Activated CD4-positive, CD25-positive, alpha-beta regulatory T cell (primary cell): Measurements from ENCODE around the gene CHEK1.
A peak's percentile ranks its signal among the peaks of the same experiment; 100 is the strongest.
"Not testable (repeated sequence)": the region's sequence is repeated elsewhere in the genome, so short reads cannot be mapped to it uniquely, and the experiment has no call there.

Source experiments
- DNase-seq, 4 experiments: peaks; one replicate each; lab custom pipeline; 2025; lab: John Stamatoyannopoulos, UW

The CHEK1 gene

DNA sequence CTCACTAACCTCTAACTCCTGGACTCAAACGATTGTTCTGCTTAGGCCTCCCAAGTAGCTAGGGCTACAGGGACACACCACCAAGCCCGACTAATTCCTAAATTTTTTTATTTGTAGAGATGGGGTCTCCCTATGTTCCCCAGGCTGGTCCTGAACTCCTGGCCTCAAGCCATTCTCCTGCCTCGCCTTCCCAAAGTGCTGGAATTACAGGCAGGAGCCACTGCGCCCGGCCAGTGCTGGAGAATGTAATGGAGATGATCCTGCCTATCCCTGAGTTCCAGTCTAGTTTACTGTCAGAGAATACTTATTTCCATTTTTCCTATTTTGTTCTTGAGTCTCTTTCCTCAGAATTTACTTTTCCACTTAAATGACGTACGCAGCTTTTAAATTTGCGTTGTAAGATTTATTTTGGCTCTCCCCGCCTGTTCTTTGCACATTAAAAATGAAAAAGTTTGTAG, at the start of gene CHEK1:
CHEK1 (plus strand) TSS at position 408 of the 458 bp plus-strand sequence. CDS start 1,606 bp downstream, outside the sequence.
- no peak for DNase-seq

DNA sequence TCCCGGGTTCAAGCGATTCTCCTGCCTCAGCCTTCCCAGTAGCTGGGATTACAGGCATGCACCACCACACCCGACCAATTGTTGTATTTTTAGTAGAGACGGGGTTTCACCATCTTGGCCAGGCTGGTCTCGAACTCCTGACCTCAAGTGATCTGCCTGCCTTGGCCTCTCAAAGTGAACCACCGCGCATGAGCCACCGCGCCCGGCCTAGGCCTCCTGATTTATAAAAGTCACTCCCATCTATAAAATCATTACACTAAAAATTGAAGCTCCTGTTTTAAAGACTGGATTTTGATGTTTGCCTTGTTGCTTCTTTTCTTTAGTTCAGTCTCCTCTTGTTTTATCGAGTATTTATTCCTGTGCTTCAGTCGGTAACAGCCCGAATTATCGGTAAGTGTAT, 47.8 kb upstream of the CHEK1 start:
- not testable (repeated sequence) for DNase-seq

DNA sequence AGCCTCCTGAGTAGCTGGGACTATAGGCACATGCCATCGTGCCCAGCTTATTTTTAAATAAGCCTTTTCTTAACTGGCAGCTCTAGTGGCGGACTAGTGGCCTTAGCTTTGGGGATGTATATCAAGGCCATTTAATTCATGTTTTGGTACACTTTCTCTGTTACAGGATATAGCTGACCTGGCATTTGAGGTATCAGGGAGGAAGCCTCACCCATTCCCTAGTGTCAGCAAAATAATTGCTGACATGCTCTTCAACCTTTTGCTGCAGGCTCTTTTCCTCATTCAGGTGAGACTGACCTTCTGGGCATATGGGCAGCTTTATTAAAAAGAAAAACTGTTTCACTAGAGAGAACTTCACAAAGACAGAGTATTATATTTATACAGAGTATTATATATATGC, 46.2 kb upstream of the CHEK1 start:
- DNase-seq, result no peak

DNA sequence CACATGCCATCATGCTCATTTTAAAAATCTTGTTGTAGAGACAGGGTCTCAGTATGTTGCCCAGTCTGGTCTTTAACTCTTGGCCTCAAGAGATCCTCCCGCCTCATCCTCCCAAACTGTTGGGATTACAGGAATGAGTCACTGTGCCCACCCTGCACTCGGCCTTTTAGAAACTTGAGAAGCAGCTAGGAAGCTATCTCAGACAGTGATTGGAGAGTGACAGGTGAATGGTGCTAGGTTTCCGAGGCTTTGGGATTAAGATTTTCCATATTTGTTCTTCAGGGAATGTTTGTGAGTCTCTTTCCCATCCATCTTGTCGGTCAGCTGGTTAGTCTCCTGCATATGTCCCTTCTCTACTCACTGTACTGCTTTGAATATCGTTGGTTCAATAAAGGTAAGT, 45.2 kb upstream of the CHEK1 start:
- no peak for DNase-seq

DNA sequence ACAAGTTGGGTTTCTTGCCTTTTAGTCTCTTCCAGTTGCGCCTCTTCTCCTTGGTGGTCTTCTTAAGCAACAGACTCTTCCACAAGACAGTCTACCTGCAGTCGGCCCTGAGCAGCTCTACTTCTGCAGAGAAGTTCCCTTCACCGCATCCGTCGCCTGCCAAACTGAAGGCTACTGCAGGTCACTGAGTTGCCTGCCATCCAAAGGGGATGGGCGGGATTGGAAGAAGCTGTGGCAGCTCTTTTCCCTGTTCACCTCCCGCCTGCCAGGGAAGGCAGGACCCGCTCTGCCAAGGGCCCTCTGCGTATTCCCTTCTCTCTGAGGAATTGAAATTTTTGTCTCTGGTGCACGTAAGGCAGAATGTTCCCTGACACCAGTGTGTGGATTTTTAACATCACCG, 41.5 kb upstream of the CHEK1 start:
- no peak for DNase-seq

DNA sequence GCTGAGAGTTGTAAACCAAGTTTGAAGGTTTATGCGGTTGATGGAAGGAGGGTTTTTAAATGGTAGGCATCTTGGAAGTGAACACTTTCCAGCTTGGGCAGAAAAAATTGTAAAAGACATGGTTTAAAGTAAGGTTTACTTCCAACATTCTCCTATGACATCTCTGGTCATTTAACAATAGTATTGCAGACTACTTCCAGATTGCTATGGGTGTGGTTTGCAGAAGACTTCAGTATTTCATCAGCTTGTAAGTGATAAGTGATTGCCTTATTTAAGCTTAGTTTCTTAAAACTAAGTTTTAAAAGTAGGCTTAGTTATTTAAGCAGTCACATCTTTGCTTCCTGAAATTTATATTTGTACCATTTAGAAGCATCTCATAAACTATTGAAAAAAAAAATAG, 39.5 kb upstream of the CHEK1 start:
- DNase-seq, result no peak

DNA sequence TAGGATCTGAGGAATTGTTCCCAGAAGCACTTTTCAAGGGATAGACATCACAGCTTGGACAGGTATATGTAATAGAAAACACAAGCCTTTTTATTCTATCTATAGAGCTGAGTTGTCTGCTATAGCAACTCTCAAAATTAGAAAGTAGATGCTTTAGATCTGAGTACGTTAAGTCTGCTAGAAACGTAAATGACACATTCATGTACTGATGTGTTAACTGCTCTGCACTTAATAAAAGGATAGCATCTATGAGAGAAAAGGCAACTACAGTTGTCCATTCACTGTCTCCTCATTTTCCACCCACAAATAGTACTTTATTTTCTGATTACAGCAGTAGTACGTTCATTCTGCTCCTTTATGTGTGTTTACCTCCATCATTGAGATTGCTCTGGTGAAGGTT, 38.3 kb upstream of the CHEK1 start:
- DNase-seq, result no peak

DNA sequence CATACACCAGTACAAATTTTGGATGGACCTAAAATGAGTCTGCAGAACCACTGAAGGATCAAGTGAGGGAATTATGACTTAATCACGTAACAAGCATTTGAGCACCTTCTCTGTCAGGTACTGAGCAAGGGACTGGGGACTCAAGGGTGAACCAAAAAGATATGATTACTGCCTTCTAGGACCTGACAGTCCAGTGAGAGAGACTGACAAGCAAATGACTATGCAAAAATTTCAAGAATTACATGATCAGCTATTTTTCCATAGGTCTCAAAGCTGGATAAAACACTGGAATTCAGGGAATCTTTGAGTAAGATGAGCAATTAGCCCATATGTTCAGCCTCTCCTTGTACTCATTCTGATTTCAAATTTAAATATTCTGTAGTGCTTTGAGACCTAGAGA, 37.5 kb upstream of the CHEK1 start:
- DNase-seq, result no peak

DNA sequence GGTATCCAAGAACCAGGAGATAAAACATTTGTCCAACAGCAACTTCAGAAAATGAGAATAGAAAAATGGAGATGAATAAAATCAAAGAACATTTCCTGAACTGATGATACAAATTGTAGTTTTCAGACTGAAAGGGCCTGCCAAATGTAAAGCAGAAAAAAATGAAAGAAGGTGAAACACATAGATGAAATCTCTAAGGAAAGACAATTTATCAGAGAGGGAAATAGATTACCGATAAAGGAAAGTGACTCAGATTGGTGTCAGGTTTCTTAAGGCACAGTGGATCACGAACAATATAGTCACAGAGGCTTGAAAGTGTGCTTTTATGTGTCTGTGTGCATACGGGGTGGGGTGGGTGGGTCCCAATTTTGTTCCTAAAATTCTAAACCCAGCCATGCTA, 36.5 kb upstream of the CHEK1 start:
- DNase-seq, result no peak

DNA sequence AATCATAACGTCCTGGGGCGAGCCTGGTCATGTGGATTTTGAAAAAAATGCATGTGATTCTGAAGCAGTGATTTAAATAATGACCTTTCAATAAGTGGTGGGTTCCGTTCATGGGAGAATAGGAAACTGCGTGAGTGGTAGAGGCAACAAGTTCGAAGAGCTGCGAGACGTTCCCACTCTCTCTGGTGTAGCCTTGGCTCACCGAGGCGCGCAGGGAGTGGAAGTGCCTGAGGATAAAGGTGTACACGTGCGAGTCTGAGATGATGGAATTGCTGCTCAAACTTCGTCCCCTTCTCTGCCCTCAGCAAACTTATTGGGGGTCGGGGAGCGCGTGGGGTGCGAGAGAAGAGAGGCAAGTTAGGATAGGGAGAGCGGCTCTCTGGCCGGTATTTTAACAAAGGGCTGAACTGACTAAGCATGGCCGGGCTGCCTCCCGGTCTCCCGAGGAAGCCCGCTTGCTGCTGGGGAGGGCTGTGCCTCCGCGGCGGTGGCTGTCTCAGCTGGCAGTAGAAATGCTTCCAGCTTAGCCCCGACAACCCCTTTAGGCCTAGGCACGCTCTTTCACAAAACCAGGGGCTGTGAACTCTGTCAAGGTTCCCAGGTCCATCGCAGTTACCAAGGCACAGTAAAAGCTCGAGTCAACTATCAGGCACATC, 33.2 kb upstream of the CHEK1 start:
- no peak for DNase-seq

DNA sequence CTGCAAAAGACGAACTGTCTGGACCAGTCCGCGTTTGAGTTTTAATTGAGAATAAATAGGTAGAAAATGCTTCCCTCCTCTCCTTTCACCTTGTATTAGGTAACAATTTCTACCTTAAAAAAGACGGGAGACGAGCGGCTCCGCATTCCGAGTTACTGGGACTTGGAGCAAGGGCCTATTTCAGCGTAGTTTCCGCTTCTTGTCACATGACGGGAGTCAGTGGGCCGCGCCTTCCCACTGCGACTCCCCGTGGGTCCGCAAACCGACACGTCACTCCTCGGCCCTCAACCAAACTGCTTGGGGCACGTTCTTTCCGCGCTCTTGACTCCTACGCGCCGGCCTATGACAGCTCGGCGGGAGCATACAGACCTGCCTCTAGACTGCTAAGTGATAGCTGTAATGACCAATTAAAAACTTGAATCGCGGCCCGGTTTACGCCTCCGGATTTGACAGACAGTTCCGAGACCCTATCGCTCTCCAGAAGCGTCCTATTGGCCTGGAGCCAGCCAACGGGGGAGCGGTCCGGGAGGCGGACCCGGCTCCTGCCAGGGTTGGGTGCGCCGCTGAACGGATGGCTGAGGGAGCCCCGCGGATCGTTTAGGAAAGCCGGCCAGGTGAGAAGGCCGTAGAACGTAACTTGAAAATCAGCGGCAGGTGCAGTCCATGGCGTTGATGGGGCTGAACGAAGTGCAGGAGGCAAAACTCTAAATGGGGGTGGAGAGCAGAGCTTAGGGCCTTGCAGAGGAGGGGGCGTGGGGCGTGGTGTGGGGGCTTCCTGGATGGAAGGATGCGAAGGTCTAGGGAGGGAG, 32.5 kb upstream of the CHEK1 start, which contains the start of gene STT3A:
STT3A (plus strand) TSS at position 548 of the 809 bp plus-strand sequence. CDS start 3,064 bp downstream, outside the sequence.
- peak; percentile 92 to 100 (median 94) for DNase-seq

DNA sequence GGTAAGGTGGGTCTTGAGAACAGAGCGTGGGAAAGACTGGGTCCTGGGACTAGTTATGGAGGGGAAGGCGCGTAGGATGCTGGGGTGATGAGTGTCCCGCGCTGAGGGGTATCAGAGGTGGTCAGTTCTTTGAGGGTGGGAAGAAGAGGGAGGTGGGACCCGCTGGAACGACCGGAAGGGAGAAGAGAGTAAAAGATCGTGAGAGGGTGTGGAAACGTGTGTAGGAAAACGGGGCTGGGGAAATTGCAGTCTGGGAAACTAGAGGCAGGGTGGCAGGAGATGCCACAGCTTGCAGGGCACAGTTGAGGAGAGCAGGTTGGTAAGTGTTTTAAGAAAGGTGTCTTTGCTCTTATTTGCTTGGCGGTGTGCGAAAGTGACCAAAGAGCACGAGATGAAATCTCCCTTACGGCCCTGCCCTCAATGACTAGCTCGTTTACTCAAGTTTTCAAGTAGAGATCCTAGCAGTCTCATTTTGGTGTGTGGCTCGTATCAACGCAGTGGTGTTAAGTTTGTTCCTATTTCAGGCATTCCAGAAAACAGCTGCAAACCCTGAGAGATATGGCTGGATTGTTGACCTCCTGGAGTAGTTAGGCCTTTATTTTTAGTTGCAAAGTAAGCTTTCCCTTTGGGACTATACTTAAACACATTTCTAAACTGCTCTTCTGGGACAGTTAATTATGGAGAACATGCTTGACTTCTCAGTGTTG, 31.7 kb upstream of the CHEK1 start:
- DNase-seq, result no peak

DNA sequence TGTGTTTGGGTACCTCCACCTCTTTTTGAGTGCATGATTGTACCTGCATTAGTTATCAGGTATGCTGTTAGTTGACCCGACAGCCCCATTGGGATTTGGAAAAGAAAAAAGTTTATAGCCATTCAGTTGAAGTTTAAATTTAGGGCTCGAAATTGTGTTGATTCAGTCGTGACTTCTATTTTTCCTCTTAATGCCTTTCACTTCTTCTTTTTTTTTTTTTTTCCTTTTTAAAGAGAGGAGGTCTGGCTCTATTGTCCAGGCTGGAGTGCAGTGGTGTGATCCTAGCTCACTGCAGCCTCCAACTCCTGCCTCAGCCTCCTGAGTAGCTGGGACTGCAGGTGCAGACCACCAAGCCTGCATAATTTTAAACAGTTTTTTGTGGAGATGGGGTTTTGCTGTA, 30.0 kb upstream of the CHEK1 start:
- DNase-seq, result no peak

DNA sequence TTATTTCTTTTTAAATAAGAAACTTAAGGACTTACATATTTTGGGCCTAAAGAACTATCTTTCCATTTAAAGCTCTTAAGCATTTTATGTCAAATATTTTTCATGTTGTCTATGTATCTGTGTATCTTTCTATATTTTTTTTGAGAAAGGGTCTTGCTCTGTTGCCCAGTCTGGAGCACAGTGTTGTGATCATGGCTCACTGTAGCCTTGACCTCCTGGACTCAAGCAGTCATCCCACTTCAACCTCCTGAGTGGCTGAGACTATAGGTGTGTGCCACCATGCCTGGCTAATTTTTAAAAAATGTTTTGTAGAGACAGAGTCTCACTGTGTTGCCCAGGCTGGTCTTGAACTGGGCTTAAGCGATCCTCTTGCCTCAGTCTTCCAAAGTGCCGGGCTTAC, 24.3 kb upstream of the CHEK1 start:
- no peak for DNase-seq

DNA sequence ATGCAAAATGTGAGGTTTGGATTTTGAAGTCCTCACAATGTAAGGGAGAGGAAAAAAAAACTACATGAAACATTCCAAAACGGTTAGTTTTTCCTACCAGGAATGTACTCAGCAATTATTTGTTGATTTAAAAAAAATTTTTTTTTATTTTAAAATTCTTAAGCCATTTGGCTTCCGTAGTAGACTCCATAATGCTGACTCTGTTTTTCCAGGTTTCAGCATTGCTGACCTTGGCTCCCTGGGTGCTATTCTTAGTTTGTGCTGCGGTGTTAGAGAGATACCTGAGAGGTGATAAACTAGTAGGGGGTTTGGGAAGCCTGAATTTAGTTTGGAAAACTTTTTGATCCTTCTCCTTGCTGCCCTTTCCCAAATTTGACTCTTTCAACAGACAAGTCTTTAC, 21.8 kb upstream of the CHEK1 start:
- DNase-seq, result no peak

DNA sequence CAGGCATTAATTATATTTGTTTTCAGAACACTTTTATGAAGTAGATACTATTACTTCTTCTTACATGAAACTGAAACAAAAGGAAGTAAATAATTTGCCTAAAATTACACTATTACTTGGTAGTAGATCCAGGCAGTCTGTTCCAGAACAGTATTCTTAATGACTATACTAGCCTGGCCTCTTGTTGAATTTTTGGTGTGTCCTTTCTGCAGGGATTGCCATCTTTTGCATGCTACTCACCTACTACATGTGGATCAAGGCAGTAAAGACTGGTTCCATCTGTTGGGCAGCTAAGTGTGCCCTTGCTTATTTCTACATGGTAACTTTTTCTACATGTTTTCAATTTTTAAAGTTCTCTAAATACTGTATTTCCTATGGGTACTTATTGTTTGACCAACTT, 19.5 kb upstream of the CHEK1 start:
- no peak for DNase-seq

DNA sequence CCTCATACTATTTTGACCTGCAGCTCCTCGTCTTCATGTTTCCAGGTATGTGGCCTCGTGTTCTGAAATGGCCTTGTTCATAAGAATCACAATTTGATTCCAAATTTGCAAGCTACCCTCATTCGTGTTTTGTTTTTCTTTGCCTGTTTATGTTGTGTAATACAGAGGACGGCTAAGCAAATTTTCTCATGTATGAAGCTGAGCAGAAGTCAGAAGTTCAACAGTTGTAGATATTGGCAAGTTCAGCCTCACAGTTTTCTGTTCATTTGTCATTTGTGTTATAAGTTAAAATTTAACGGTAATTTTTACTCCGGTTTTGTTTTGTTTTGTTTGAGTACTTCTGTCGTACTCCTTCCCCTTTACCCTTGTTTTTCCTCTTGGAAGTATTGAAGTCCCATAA, 15.4 kb upstream of the CHEK1 start:
- no peak for DNase-seq

DNA sequence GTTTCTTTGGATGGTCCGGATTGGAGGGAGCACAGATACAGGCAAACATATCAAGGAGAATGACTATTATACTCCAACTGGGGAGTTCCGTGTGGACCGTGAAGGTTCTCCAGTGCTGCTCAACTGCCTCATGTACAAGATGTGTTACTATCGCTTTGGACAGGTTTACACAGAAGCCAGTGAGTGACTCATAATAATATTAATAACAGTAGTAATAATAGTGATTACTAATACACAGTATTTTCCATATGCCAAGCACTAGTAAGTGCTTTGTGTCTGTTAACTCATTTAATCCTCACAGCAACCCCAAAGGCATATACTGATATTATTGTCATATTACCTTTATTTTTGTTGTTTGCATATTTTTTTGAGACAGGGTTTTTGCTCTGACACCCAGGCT, 6.6 kb upstream of the CHEK1 start:
- DNase-seq, result no peak

DNA sequence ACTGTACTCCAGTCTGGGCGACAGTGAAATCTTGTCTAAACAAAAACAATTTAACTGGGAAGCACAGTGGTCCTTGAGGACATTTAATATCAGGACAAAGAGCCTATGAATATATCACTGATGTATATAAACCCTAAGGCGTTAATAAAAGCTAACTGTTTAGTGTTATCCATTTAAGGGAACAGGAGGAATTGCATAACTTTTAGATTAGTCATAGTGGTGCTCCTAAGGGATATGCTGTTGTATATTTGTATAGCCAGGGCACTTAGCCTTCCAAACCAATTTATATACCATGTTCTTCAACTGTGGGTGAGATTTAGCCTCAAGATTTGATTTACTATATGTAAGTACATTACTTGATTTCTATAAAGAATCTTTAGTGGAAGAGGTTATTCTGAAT, 3.0 kb upstream of the CHEK1 start:
- no peak for DNase-seq

DNA sequence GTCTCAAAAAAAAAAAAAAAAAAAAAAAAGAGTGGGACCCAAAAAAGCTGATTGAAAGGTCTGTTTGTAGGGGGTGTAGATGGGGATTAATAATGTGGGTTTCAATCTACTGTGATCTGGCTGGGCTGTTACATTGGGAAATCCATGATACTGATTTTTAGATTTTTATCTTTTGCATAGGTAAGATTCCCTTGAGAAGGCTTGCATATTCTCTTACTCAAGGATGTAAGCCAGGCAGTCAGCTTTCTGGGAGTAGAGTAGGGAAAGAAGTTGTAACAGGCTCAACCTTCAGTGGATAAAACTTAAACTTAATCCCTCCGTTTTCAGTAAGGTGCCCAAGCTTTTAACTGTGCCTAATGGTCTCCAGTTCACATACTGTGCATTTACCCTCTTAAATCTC, 1.9 kb upstream of the CHEK1 start:
- DNase-seq, result no peak

DNA sequence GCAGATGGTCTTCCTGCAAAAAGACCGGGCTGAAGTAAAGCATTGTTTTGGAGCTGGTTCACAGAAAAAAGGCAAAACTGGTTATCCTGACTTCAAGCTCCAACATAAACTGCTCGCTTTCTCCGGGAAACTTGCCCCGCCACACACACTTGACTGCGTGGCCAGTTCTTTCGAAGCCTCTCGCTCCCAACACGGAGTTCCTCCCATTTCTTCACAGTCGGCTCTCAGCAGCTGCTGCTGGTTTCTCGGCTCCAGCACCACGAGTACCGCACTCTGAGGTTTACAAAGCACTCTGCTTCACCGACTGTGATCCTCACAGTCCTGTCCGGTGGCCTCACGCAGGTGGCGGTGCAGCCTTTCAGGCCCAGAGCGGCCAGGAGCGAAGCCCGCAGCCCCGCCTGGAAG, 264 bp downstream of the CHEK1 start:
- no peak for DNase-seq

DNA sequence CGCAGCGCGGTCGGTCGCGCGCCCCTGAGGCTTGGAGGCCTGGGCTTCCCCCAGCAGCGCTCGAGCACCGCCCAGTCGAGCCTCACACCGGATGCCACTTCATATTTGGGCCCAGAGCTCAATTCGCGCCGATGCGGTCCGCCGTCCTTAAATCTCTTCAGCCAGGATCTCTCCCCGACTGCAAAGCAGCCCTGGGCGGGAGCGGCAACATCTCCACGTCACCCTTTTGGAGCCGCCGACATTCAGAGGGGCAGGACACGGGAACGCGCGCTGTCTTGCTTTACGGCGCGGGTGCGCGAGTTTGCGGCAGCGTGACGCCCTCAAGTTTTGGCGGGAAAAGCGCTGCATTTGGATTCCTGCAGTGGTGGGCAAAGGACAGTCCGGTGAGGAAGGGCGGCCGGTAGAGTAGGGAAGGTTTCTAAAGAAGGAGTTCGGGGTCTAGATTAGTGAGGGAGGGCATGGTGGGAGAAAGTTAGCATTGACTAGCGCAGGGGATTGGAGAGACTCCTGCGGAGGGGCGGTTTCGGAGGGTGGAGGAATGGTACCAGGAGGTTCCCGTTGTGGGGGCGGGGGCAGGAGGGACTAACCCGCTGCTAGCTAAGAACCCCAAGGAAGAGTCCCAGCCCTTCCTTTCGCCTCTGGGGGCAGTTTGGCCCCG, 796 bp downstream of the CHEK1 start:
- DNase-seq, result peak; percentile 68 to 80 (median 76)
